GM12878 (cell line): ENCODE results near the gene XYLB.

Source experiments
- CREB1 ChIP-seq: IDR thresholded peaks from 2 replicates; pipeline ENCODE4 v1.6.1; 2012; ENCODE audit warnings: low read depth, mild to moderate bottlenecking, inconsistent platforms
- GABPA ChIP-seq: IDR thresholded peaks from 2 replicates; pipeline ENCODE4 v1.6.1; 2014; ENCODE audit warnings: antibody characterized with exemption, low read depth, mild to moderate bottlenecking, inconsistent platforms
- LARP7 ChIP-seq: fragments of 450-650 bp; IDR thresholded peaks from 2 replicates; pipeline ENCODE4 v1.6.1; 2017; ENCODE audit warnings: mild to moderate bottlenecking
- NRF1 ChIP-seq: conservative IDR thresholded peaks from 2 replicates; pipeline ENCODE4 v1.6.1; 2011; ENCODE audit warnings: mild to moderate bottlenecking, low read depth, low read length, improper control_type of control experiment
- PAX8 ChIP-seq: fragments of 450-650 bp; IDR thresholded peaks from 2 replicates; pipeline ENCODE4 v1.6.1; 2017; ENCODE audit warnings: mild to moderate bottlenecking, moderate library complexity
- SP1 ChIP-seq: IDR thresholded peaks from one replicate; pipeline ENCODE4 v1.6.1; 2011; ENCODE audit warnings: low read depth, low read length
- SRF ChIP-seq, 2 experiments: IDR thresholded peaks; 2 replicates each; pipeline ENCODE4 v1.6.1; 2011; ENCODE audit warnings: low read depth in 2 of 2, low read length in 2 of 2, mild to moderate bottlenecking in 1 of 2, moderate library complexity in 1 of 2
- SUPT20H ChIP-seq: IDR thresholded peaks from 2 replicates; pipeline ENCODE4 v1.6.1; 2011; ENCODE audit warnings: low read depth, mild to moderate bottlenecking, low read length, moderate library complexity, borderline replicate concordance; ENCODE audit not compliant: control insufficient read depth
- TF ChIP-seq, protein P1 (sequence below), 3 experiments: IDR thresholded peaks in 2 of 3; conservative IDR thresholded peaks in 1 of 3; 2 replicates each; pipeline ENCODE4 v1.5.1; 2011; ENCODE audit warnings: low read depth in 3 of 3, low read length in 3 of 3, mild to moderate bottlenecking in 3 of 3, control low read depth in 2 of 3, moderate library complexity in 2 of 3, inconsistent platforms in 1 of 3, mixed read lengths in 1 of 3; ENCODE audit not compliant: control insufficient read depth in 2 of 3, insufficient read depth in 1 of 3; ENCODE audit errors: extremely low read depth in 1 of 3
- TF ChIP-seq, protein P2 (sequence below): IDR thresholded peaks from 2 replicates; pipeline ENCODE4 v1.6.1; 2011; ENCODE audit warnings: low read depth, low read length, improper control_type of control experiment, borderline replicate concordance

DNA sequence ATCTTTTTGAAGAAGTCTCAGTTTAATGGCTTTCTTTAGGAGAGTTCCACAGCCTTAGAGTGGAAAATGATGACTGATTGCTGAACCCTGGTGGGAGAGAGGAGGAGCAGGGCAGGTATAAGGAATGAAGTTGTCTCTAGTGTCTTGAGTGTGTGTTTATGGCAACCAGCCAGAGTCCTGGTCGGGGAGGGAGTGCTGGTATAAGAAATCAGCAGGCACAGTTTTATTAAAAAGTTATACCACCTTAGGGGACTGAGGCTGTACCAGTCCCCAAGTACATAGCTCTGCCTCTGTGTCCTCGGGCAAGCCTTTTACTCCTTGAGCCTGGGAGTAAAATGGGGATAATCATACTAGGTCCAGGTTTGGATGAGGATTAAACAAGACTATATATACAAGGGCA is 34.6 kb upstream of the XYLB start:
- TF ChIP-seq CREB1 = no peak
- TF ChIP-seq SUPT20H = no peak
- no peak for TF ChIP-seq LARP7
- TF ChIP-seq, protein P1, sequence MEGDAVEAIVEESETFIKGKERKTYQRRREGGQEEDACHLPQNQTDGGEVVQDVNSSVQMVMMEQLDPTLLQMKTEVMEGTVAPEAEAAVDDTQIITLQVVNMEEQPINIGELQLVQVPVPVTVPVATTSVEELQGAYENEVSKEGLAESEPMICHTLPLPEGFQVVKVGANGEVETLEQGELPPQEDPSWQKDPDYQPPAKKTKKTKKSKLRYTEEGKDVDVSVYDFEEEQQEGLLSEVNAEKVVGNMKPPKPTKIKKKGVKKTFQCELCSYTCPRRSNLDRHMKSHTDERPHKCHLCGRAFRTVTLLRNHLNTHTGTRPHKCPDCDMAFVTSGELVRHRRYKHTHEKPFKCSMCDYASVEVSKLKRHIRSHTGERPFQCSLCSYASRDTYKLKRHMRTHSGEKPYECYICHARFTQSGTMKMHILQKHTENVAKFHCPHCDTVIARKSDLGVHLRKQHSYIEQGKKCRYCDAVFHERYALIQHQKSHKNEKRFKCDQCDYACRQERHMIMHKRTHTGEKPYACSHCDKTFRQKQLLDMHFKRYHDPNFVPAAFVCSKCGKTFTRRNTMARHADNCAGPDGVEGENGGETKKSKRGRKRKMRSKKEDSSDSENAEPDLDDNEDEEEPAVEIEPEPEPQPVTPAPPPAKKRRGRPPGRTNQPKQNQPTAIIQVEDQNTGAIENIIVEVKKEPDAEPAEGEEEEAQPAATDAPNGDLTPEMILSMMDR (IDR thresholded peaks at IDR 0.05 in 2 of 3, conservative IDR thresholded peaks at IDR 0.05 in 1 of 3; ENCODE audit: control insufficient read depth in 2 of 3, extremely low read depth in 1 of 3, insufficient read depth in 1 of 3, low read depth in 3 of 3, low read length in 3 of 3) = no peak
- no peak for TF ChIP-seq PAX8
- TF ChIP-seq GABPA = no peak
- TF ChIP-seq, protein P2, sequence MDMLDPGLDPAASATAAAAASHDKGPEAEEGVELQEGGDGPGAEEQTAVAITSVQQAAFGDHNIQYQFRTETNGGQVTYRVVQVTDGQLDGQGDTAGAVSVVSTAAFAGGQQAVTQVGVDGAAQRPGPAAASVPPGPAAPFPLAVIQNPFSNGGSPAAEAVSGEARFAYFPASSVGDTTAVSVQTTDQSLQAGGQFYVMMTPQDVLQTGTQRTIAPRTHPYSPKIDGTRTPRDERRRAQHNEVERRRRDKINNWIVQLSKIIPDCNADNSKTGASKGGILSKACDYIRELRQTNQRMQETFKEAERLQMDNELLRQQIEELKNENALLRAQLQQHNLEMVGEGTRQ = no peak
- TF ChIP-seq SRF (IDR thresholded peaks at IDR 0.05; ENCODE audit: low read depth in 2 of 2, low read length in 2 of 2) = no peak
- no peak for TF ChIP-seq SP1
- no peak for TF ChIP-seq NRF1
